HepG2 (cell line): Measurements from ENCODE around the gene ASAP2. TPM values are rescaled to one million over a fixed set of nuclear protein-coding genes. Genes with fewer than 3 reads are reported as not detected.

ENCODE experiments used
- FOXA1 ChIP-seq, 2 experiments: fragments of 450-650 bp in 1 of 2; sonication (generic) in 1 of 2; formaldehyde crosslinking in 1 of 2; IDR thresholded peaks; 2 replicates each; pipeline versions ENCODE4 v1.4.0 to v1.6.1; 2016 to 2020; ENCODE audit warnings: missing genetic modification reagents in 1 of 2
- HNF4A ChIP-seq: sonication (generic); formaldehyde crosslinking; IDR thresholded peaks from 2 replicates; pipeline ENCODE4 v1.4.0; 2020; ENCODE audit warnings: missing genetic modification reagents
- REPIN1 ChIP-seq: sonication (generic); formaldehyde crosslinking; IDR thresholded peaks from 2 replicates; pipeline ENCODE4 v1.8.0; 2022; ENCODE audit warnings: missing genetic modification reagents, low read depth, mild to moderate bottlenecking, borderline replicate concordance
- REXO4 ChIP-seq: sonication (generic); formaldehyde crosslinking; IDR thresholded peaks from 2 replicates; pipeline ENCODE4 v1.8.0; 2022; ENCODE audit warnings: missing genetic modification reagents, mild to moderate bottlenecking, borderline replicate concordance
- SOX6 ChIP-seq, 2 experiments: fragments of 450-650 bp in 1 of 2; sonication (generic) in 1 of 2; formaldehyde crosslinking in 1 of 2; IDR thresholded peaks; 2 replicates each; pipeline versions ENCODE4 v1.4.0 to v1.6.1; 2017 to 2020; ENCODE audit warnings: antibody characterized with exemption in 1 of 2, mild to moderate bottlenecking in 1 of 2, missing genetic modification reagents in 1 of 2
- SP4 ChIP-seq: sonication (generic); formaldehyde crosslinking; IDR thresholded peaks from 2 replicates; pipeline ENCODE4 v1.8.1; 2023; ENCODE audit warnings: mild to moderate bottlenecking, missing genetic modification reagents
- ZNF484 ChIP-seq: sonication (generic); formaldehyde crosslinking; IDR thresholded peaks from 2 replicates; pipeline ENCODE4 v1.5.1; 2020; ENCODE audit warnings: mild to moderate bottlenecking, low read depth, missing genetic modification reagents, borderline replicate concordance
- polyA plus RNA-seq, 8 experiments: library from polyadenylated mRNA; depleted of rRNA in 3 of 8; stranded (reverse) in 7 of 8; unstranded in 1 of 8; fragments of >200 nt; fragmentation: Illumina TruSeq in 4 of 8; extraction: Trizol in 4 of 8; gene quantifications; 2 replicates each; pipeline versions ENCODE4 v1.2.1 to v1.2.3, GENCODE V29; 2011 to 2016; ENCODE audit warnings: low read depth in 4 of 8, missing spikeins in 1 of 8, mixed read lengths in 1 of 8; ENCODE audit not compliant: insufficient read depth in 1 of 8
- total RNA-seq, 5 experiments: library from RNA; depleted of rRNA; stranded (reverse); fragments of >200 nt; fragmentation: Illumina TruSeq; extraction: Trizol; gene quantifications; 2 replicates each; pipeline ENCODE4 v1.2.3, GENCODE V29; 2016; ENCODE audit warnings: low read depth in 1 of 5
- TF ChIP-seq, protein P1 (sequence below): sonication (generic); formaldehyde crosslinking; IDR thresholded peaks from 2 replicates; pipeline ENCODE4 v1.4.0; 2020; ENCODE audit warnings: low read depth, missing genetic modification reagents
- TF ChIP-seq, protein P2 (sequence below): fragments of 450-650 bp; IDR thresholded peaks from 2 replicates; pipeline ENCODE4 v1.6.1; 2017; ENCODE audit warnings: mild to moderate bottlenecking

ASAP2 gene
- total and polyA plus RNA-seq, 2 of the 13 experiments (the other 11 are each of a cell fraction or from before 2014, with no cell fraction given): 7.3 to 22.3 TPM

DNA sequence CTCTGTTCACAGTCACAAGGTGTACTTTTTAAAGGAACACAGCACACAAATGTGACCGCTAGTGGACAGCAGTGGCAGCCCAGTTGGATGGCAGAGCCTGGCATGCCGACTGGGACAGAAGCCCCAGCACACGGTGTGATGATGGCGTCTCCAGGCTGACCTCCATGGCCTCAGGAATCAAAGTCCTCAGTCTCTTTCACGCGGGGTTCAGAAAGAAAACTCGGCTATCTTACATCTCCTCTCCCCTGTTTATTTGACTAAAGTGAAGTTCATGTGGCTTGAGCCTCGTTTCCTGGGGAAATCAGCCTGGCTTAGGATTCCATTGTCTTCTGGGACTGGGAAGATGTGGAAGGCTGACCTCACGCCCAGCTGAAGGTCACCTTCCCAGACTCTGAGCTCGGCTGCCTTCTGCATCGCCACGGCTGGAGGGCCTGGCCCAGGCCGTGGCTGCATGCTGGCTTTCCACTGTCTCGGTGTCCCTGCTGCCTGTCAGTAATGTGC lies 56.1 kb downstream of the ASAP2 start (continued):
- TF ChIP-seq, protein P1, sequence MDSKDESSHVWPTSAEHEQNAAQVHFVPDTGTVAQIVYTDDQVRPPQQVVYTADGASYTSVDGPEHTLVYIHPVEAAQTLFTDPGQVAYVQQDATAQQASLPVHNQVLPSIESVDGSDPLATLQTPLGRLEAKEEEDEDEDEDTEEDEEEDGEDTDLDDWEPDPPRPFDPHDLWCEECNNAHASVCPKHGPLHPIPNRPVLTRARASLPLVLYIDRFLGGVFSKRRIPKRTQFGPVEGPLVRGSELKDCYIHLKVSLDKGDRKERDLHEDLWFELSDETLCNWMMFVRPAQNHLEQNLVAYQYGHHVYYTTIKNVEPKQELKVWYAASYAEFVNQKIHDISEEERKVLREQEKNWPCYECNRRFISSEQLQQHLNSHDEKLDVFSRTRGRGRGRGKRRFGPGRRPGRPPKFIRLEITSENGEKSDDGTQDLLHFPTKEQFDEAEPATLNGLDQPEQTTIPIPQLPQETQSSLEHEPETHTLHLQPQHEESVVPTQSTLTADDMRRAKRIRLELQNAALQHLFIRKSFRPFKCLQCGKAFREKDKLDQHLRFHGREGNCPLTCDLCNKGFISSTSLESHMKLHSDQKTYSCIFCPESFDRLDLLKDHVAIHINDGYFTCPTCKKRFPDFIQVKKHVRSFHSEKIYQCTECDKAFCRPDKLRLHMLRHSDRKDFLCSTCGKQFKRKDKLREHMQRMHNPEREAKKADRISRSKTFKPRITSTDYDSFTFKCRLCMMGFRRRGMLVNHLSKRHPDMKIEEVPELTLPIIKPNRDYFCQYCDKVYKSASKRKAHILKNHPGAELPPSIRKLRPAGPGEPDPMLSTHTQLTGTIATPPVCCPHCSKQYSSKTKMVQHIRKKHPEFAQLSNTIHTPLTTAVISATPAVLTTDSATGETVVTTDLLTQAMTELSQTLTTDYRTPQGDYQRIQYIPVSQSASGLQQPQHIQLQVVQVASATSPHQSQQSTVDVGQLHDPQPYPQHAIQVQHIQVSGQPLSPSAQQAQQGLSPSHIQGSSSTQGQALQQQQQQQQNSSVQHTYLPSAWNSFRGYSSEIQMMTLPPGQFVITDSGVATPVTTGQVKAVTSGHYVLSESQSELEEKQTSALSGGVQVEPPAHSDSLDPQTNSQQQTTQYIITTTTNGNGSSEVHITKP: no peak
- TF ChIP-seq, protein P2, sequence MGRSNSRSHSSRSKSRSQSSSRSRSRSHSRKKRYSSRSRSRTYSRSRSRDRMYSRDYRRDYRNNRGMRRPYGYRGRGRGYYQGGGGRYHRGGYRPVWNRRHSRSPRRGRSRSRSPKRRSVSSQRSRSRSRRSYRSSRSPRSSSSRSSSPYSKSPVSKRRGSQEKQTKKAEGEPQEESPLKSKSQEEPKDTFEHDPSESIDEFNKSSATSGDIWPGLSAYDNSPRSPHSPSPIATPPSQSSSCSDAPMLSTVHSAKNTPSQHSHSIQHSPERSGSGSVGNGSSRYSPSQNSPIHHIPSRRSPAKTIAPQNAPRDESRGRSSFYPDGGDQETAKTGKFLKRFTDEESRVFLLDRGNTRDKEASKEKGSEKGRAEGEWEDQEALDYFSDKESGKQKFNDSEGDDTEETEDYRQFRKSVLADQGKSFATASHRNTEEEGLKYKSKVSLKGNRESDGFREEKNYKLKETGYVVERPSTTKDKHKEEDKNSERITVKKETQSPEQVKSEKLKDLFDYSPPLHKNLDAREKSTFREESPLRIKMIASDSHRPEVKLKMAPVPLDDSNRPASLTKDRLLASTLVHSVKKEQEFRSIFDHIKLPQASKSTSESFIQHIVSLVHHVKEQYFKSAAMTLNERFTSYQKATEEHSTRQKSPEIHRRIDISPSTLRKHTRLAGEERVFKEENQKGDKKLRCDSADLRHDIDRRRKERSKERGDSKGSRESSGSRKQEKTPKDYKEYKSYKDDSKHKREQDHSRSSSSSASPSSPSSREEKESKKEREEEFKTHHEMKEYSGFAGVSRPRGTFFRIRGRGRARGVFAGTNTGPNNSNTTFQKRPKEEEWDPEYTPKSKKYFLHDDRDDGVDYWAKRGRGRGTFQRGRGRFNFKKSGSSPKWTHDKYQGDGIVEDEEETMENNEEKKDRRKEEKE: no peak
- no peak for TF ChIP-seq REXO4 (CRISPR knock-in tag)
- TF ChIP-seq REPIN1 (CRISPR knock-in tag): no peak
- TF ChIP-seq HNF4A (CRISPR knock-in tag): peak; percentile 50
- TF ChIP-seq SP4 (CRISPR knock-in tag): no peak
- TF ChIP-seq ZNF484 (CRISPR knock-in tag): no peak
- no peak for TF ChIP-seq SOX6 (IDR thresholded peaks at IDR 0.05)
- 0 out of 2 replicates have a peak, but pooled peaks have one; percentile 16 for TF ChIP-seq SOX6 (CRISPR knock-in tag; IDR thresholded peaks at IDR 0.05)
- no peak for TF ChIP-seq FOXA1 (IDR thresholded peaks at IDR 0.05)
- no peak for TF ChIP-seq FOXA1 (CRISPR knock-in tag; IDR thresholded peaks at IDR 0.05)
- TF ChIP-seq, all 625 proteins: peak for 6
